ENCODE measurements around the gene SMTNL2.
"Not testable (repeated sequence)": the region's sequence is repeated elsewhere in the genome, so short reads cannot be mapped to it uniquely, and the experiment has no call there.

The SMTNL2 gene

GRCh38 chr17:4582691-4583090, 1.6 kb upstream of the SMTNL2 start:
- H3K27ac ChIP-seq (ENCODE audit: low read depth, low read length), result no peak overlapping the region

GRCh38 chr17:4583206-4583605, 1.1 kb upstream of the SMTNL2 start:
- Histone ChIP-seq H3K27ac (ENCODE audit: low read depth, low read length) (no peak overlapping the region), H3K4me1 (ENCODE audit: insufficient read depth, low read length) (no peaks in the 10 kb centered on the region), H3K4me3 (ENCODE audit: low read depth in 1 of 2, low read length in 2 of 2) (no peak overlapping the region), H3K27me3 (ENCODE audit: control insufficient read depth in 1 of 2, insufficient read depth in 2 of 2, low read length in 2 of 2) (peaks cover 11 to 28% of the 10 kb centered on the region in 2 donors), H3K9ac (ENCODE audit: low read length) (no peak overlapping the region), H3K36me3 (ENCODE audit: insufficient read depth, low read length) (no peaks in the 10 kb centered on the region), H3K9me3 (ENCODE audit: low read length) (no peaks in the 10 kb centered on the region)

More at GRCh38 chr17:4582691-4583090, 1.6 kb upstream of the SMTNL2 start:
- Histone ChIP-seq H3K9me3 (ENCODE audit: low read length) (no peaks in the 10 kb centered on the region), H3K36me3 (ENCODE audit: insufficient read depth, low read length) (no peaks in the 10 kb centered on the region), H3K4me1 (ENCODE audit: insufficient read depth, low read length) (no peaks in the 10 kb centered on the region), H3K9ac (ENCODE audit: low read length) (no peak overlapping the region), H3K27me3 (ENCODE audit: control insufficient read depth in 1 of 2, insufficient read depth in 2 of 2, low read length in 2 of 2) (peaks cover 11 to 28% of the 10 kb centered on the region in 2 donors), H3K4me3 (ENCODE audit: low read depth in 1 of 2, low read length in 2 of 2) (no peak overlapping the region)

GRCh38 chr17:4583782-4584100, 588 bp upstream of the SMTNL2 start:
- Histone ChIP-seq H3K4me1 (ENCODE audit: insufficient read depth, low read length) (no peaks in the 10 kb centered on the region), H3K36me3 (ENCODE audit: insufficient read depth, low read length) (no peaks in the 10 kb centered on the region), H3K27ac (ENCODE audit: low read depth, low read length) (no peak overlapping the region), H3K4me3 (ENCODE audit: low read depth in 1 of 2, low read length in 2 of 2) (peak overlapping the region; percentile 19 to 38), H3K27me3 (ENCODE audit: control insufficient read depth in 1 of 2, insufficient read depth in 2 of 2, low read length in 2 of 2) (peaks cover 11 to 28% of the 10 kb centered on the region in 2 donors), H3K9ac (ENCODE audit: low read length) (no peak overlapping the region), H3K9me3 (ENCODE audit: low read length) (no peaks in the 10 kb centered on the region)

GRCh38 chr17:4584917-4585637, 748 bp downstream of the SMTNL2 start:
- peak overlapping the region in 1 of 2 donors; percentile 38 for H3K4me3 ChIP-seq (ENCODE audit: low read depth in 1 of 2, low read length in 2 of 2)
- no peak overlapping the region for H3K27ac ChIP-seq (ENCODE audit: low read depth, low read length)
- no peaks in the 10 kb centered on the region for H3K36me3 ChIP-seq (ENCODE audit: insufficient read depth, low read length)
- H3K9ac ChIP-seq (ENCODE audit: low read length), result no peak overlapping the region
- H3K27me3 ChIP-seq (ENCODE audit: control insufficient read depth in 1 of 2, insufficient read depth in 2 of 2, low read length in 2 of 2), result peaks cover 11 to 28% of the 10 kb centered on the region in 2 donors
- H3K4me1 ChIP-seq (ENCODE audit: insufficient read depth, low read length), result no peaks in the 10 kb centered on the region
- no peaks in the 10 kb centered on the region for H3K9me3 ChIP-seq (ENCODE audit: low read length)

GRCh38 chr17:4585638-4585994, 1.3 kb downstream of the SMTNL2 start:
- Histone ChIP-seq H3K4me1 (ENCODE audit: insufficient read depth, low read length) (no peaks in the 10 kb centered on the region), H3K9ac (ENCODE audit: low read length) (no peak overlapping the region), H3K27me3 (ENCODE audit: control insufficient read depth in 1 of 2, insufficient read depth in 2 of 2, low read length in 2 of 2) (peaks cover 11 to 28% of the 10 kb centered on the region in 2 donors), H3K27ac (ENCODE audit: low read depth, low read length) (no peak overlapping the region), H3K4me3 (ENCODE audit: low read depth in 1 of 2, low read length in 2 of 2) (no peak overlapping the region), H3K9me3 (ENCODE audit: low read length) (no peaks in the 10 kb centered on the region), H3K36me3 (ENCODE audit: insufficient read depth, low read length) (no peaks in the 10 kb centered on the region)

GRCh38 chr17:4586043-4586442, 1.7 kb downstream of the SMTNL2 start:
- Histone ChIP-seq H3K9me3 (ENCODE audit: low read length) (no peaks in the 10 kb centered on the region), H3K4me1 (ENCODE audit: insufficient read depth, low read length) (no peaks in the 10 kb centered on the region), H3K36me3 (ENCODE audit: insufficient read depth, low read length) (no peaks in the 10 kb centered on the region), H3K27me3 (ENCODE audit: control insufficient read depth in 1 of 2, insufficient read depth in 2 of 2, low read length in 2 of 2) (peaks cover 11 to 28% of the 10 kb centered on the region in 2 donors), H3K4me3 (ENCODE audit: low read depth in 1 of 2, low read length in 2 of 2) (no peak overlapping the region), H3K9ac (ENCODE audit: low read length) (no peak overlapping the region), H3K27ac (ENCODE audit: low read depth, low read length) (no peak overlapping the region)

GRCh38 chr17:4587195-4587594, 2.9 kb downstream of the SMTNL2 start:
- no peak overlapping the region for H3K4me3 ChIP-seq (ENCODE audit: low read depth in 1 of 2, low read length in 2 of 2)
- H3K27ac ChIP-seq (ENCODE audit: low read depth, low read length), result no peak overlapping the region
- no peak overlapping the region for H3K9ac ChIP-seq (ENCODE audit: low read length)
- H3K9me3 ChIP-seq (ENCODE audit: low read length), result no peaks in the 10 kb centered on the region
- H3K36me3 ChIP-seq (ENCODE audit: insufficient read depth, low read length), result no peaks in the 10 kb centered on the region
- no peaks in the 10 kb centered on the region for H3K4me1 ChIP-seq (ENCODE audit: insufficient read depth, low read length)
- H3K27me3 ChIP-seq (ENCODE audit: control insufficient read depth in 1 of 2, insufficient read depth in 2 of 2, low read length in 2 of 2), result peaks cover 11 to 28% of the 10 kb centered on the region in 2 donors

GRCh38 chr17:4587803-4588202, 3.5 kb downstream of the SMTNL2 start:
- Histone ChIP-seq H3K4me1 (ENCODE audit: insufficient read depth, low read length) (no peaks in the 10 kb centered on the region), H3K4me3 (ENCODE audit: low read depth in 1 of 2, low read length in 2 of 2) (no peak overlapping the region), H3K9ac (ENCODE audit: low read length) (no peak overlapping the region), H3K9me3 (ENCODE audit: low read length) (no peaks in the 10 kb centered on the region), H3K27ac (ENCODE audit: low read depth, low read length) (no peak overlapping the region), H3K27me3 (ENCODE audit: control insufficient read depth in 1 of 2, insufficient read depth in 2 of 2, low read length in 2 of 2) (peaks cover 11 to 28% of the 10 kb centered on the region in 2 donors), H3K36me3 (ENCODE audit: insufficient read depth, low read length) (no peaks in the 10 kb centered on the region)

- H3K9ac ChIP-seq (ENCODE audit: low read length), result no peak overlapping the region
Measured at GRCh38 chr17:4588391-4588790, 4.1 kb downstream of the SMTNL2 start.

GRCh38 chr17:4588898-4589625, 4.7 kb downstream of the SMTNL2 start:
- Histone ChIP-seq H3K27ac (ENCODE audit: low read depth, low read length) (no peak overlapping the region), H3K4me3 (ENCODE audit: low read depth in 1 of 2, low read length in 2 of 2) (no peak overlapping the region), H3K9ac (ENCODE audit: low read length) (no peak overlapping the region)

More at GRCh38 chr17:4588391-4588790, 4.1 kb downstream of the SMTNL2 start:
- H3K27me3 ChIP-seq (ENCODE audit: control insufficient read depth in 1 of 2, insufficient read depth in 2 of 2, low read length in 2 of 2), result peaks cover 11 to 24% of the 10 kb centered on the region in 2 donors
- no peak overlapping the region for H3K27ac ChIP-seq (ENCODE audit: low read depth, low read length)
- no peak overlapping the region for H3K4me3 ChIP-seq (ENCODE audit: low read depth in 1 of 2, low read length in 2 of 2)
- H3K4me1 ChIP-seq (ENCODE audit: insufficient read depth, low read length), result no peaks in the 10 kb centered on the region
- H3K9me3 ChIP-seq (ENCODE audit: low read length), result no peaks in the 10 kb centered on the region
- H3K36me3 ChIP-seq (ENCODE audit: insufficient read depth, low read length), result no peaks in the 10 kb centered on the region

GRCh38 chr17:4590042-4590441, 5.7 kb downstream of the SMTNL2 start:
- H3K9ac ChIP-seq (ENCODE audit: low read length); H3K36me3 ChIP-seq (ENCODE audit: insufficient read depth, low read length); H3K4me1 ChIP-seq (ENCODE audit: insufficient read depth, low read length); H3K9me3 ChIP-seq (ENCODE audit: low read length); H3K27ac ChIP-seq (ENCODE audit: low read depth, low read length); H3K4me3 ChIP-seq (ENCODE audit: low read depth in 1 of 2, low read length in 2 of 2); H3K27me3 ChIP-seq (ENCODE audit: control insufficient read depth in 1 of 2, insufficient read depth in 2 of 2, low read length in 2 of 2): not testable (repeated sequence)

More at GRCh38 chr17:4588898-4589625, 4.7 kb downstream of the SMTNL2 start:
- Histone ChIP-seq H3K9me3 (ENCODE audit: low read length) (no peaks in the 10 kb centered on the region), H3K36me3 (ENCODE audit: insufficient read depth, low read length) (no peaks in the 10 kb centered on the region), H3K27me3 (ENCODE audit: control insufficient read depth in 1 of 2, insufficient read depth in 2 of 2, low read length in 2 of 2) (peaks cover 8 to 17% of the 10 kb centered on the region in 2 donors), H3K4me1 (ENCODE audit: insufficient read depth, low read length) (no peaks in the 10 kb centered on the region)

Data from muscle layer of colon (tissue), 2 donors.